Measurements from ENCODE around the gene DCUN1D4.
A peak's percentile ranks its signal among the peaks of the same experiment; 100 is the strongest.

DCUN1D4 gene

GRCh38 chr4:51862781-51863180 lies 19.8 kb downstream of the DCUN1D4 start:
- in situ Hi-C loops (cut with MboI; ENCODE audit: low sequenced_read_pairs): no loop called here
- DNase-seq (ENCODE audit: low spot score in 2 of 2): no peak
- Histone ChIP-seq H3K27me3 (ENCODE audit: low read depth) (no peaks in the 10 kb centered on the region), H3K36me3 (replicated peaks) (peaks cover 41% of the 10 kb centered on the region), H3K4me1 (peaks cover 8% of the 10 kb centered on the region; the same call in 1 of the 2 replicates), H3K9me3 (no peaks in the 10 kb centered on the region), H3K4me3 (no peak overlapping the region)

GRCh38 chr4:51865717-51866116 lies 22.8 kb downstream of the DCUN1D4 start:
- DNase-seq (ENCODE audit: low spot score in 2 of 2): no peak
- H3K4me1 ChIP-seq: peaks cover 2% of the 10 kb centered on the region; the same call in 1 of the 2 replicates
- H3K9me3 ChIP-seq: no peaks in the 10 kb centered on the region
- peaks cover 46% of the 10 kb centered on the region for H3K36me3 ChIP-seq (replicated peaks)
- in situ Hi-C loops (cut with MboI; ENCODE audit: low sequenced_read_pairs): no loop called here
- no peaks in the 10 kb centered on the region for H3K27me3 ChIP-seq (ENCODE audit: low read depth)
- H3K4me3 ChIP-seq: no peak overlapping the region

- H3K4me3 ChIP-seq: no peak overlapping the region
- peaks cover 46% of the 10 kb centered on the region for H3K36me3 ChIP-seq (replicated peaks)
- no peaks in the 10 kb centered on the region for H3K27me3 ChIP-seq (ENCODE audit: low read depth)
- in situ Hi-C loops (cut with MboI; ENCODE audit: low sequenced_read_pairs): no loop called here
- DNase-seq (ENCODE audit: low spot score in 2 of 2): no peak
- H3K4me1 ChIP-seq: peaks cover under 1% of the 10 kb centered on the region; the same call in 1 of the 2 replicates
- H3K9me3 ChIP-seq: no peaks in the 10 kb centered on the region
Observed at GRCh38 chr4:51866835-51867234, 23.9 kb downstream of the DCUN1D4 start.

- DNase-seq (ENCODE audit: low spot score in 2 of 2): no peak
- in situ Hi-C loops (cut with MboI; ENCODE audit: low sequenced_read_pairs): no loop called here
- Histone ChIP-seq H3K4me3 (no peak overlapping the region), H3K9me3 (no peaks in the 10 kb centered on the region), H3K36me3 (replicated peaks) (peaks cover 56% of the 10 kb centered on the region), H3K27me3 (ENCODE audit: low read depth) (no peaks in the 10 kb centered on the region), H3K4me1 (no peaks in the 10 kb centered on the region)
Observed at GRCh38 chr4:51867689-51868448, 24.9 kb downstream of the DCUN1D4 start.

GRCh38 chr4:51868449-51868847 lies 25.5 kb downstream of the DCUN1D4 start:
- Histone ChIP-seq H3K27me3 (ENCODE audit: low read depth) (no peaks in the 10 kb centered on the region), H3K4me1 (no peaks in the 10 kb centered on the region), H3K4me3 (no peak overlapping the region), H3K9me3 (no peaks in the 10 kb centered on the region), H3K36me3 (replicated peaks) (peaks cover 59% of the 10 kb centered on the region)
- no peak for DNase-seq (ENCODE audit: low spot score in 2 of 2)
- in situ Hi-C loops (cut with MboI; ENCODE audit: low sequenced_read_pairs): no loop called here

GRCh38 chr4:51870441-51871188 lies 27.7 kb downstream of the DCUN1D4 start:
- Histone ChIP-seq H3K36me3 (replicated peaks) (peaks cover 53% of the 10 kb centered on the region), H3K4me3 (no peak overlapping the region), H3K9me3 (no peaks in the 10 kb centered on the region), H3K4me1 (no peaks in the 10 kb centered on the region), H3K27me3 (ENCODE audit: low read depth) (no peaks in the 10 kb centered on the region)
- in situ Hi-C loops (cut with MboI; ENCODE audit: low sequenced_read_pairs): no loop called here
- no peak for DNase-seq (ENCODE audit: low spot score in 2 of 2)

GRCh38 chr4:51872283-51872997 lies 29.5 kb downstream of the DCUN1D4 start:
- no peak for DNase-seq (ENCODE audit: low spot score in 2 of 2)
- Histone ChIP-seq H3K4me1 (no peaks in the 10 kb centered on the region), H3K36me3 (replicated peaks) (peaks cover 47% of the 10 kb centered on the region), H3K9me3 (no peaks in the 10 kb centered on the region), H3K27me3 (ENCODE audit: low read depth) (no peaks in the 10 kb centered on the region), H3K4me3 (no peak overlapping the region)
- in situ Hi-C loops (cut with MboI; ENCODE audit: low sequenced_read_pairs): no loop called here

GRCh38 chr4:51874551-51874950 lies 31.6 kb downstream of the DCUN1D4 start:
- H3K4me3 ChIP-seq: no peak overlapping the region
- in situ Hi-C loops (cut with MboI; ENCODE audit: low sequenced_read_pairs): no loop called here
- H3K9me3 ChIP-seq: no peaks in the 10 kb centered on the region
- H3K36me3 ChIP-seq (replicated peaks): peaks cover 59% of the 10 kb centered on the region
- no peak for DNase-seq (ENCODE audit: low spot score in 2 of 2)
- no peaks in the 10 kb centered on the region for H3K4me1 ChIP-seq
- no peaks in the 10 kb centered on the region for H3K27me3 ChIP-seq (ENCODE audit: low read depth)

GRCh38 chr4:51878431-51878830 lies 35.5 kb downstream of the DCUN1D4 start:
- Histone ChIP-seq H3K4me3 (no peak overlapping the region), H3K9me3 (no peaks in the 10 kb centered on the region), H3K4me1 (no peaks in the 10 kb centered on the region), H3K27me3 (ENCODE audit: low read depth) (no peaks in the 10 kb centered on the region), H3K36me3 (replicated peaks) (peaks cover 62% of the 10 kb centered on the region)
- in situ Hi-C loops (cut with MboI; ENCODE audit: low sequenced_read_pairs): no loop called here
- no peak for DNase-seq (ENCODE audit: low spot score in 2 of 2)

GRCh38 chr4:51880016-51880915 lies 37.3 kb downstream of the DCUN1D4 start:
- peaks cover 50% of the 10 kb centered on the region for H3K36me3 ChIP-seq (replicated peaks)
- H3K4me1 ChIP-seq: no peaks in the 10 kb centered on the region
- no peaks in the 10 kb centered on the region for H3K27me3 ChIP-seq (ENCODE audit: low read depth)
- DNase-seq (ENCODE audit: low spot score in 2 of 2): no peak
- no peaks in the 10 kb centered on the region for H3K9me3 ChIP-seq
- in situ Hi-C loops (cut with MboI; ENCODE audit: low sequenced_read_pairs): no loop called here
- H3K4me3 ChIP-seq: no peak overlapping the region

GRCh38 chr4:51884055-51884454 lies 41.1 kb downstream of the DCUN1D4 start:
- Histone ChIP-seq H3K27me3 (ENCODE audit: low read depth) (no peaks in the 10 kb centered on the region), H3K4me3 (no peak overlapping the region), H3K4me1 (no peaks in the 10 kb centered on the region), H3K36me3 (replicated peaks) (peaks cover 43% of the 10 kb centered on the region), H3K9me3 (no peaks in the 10 kb centered on the region)
- in situ Hi-C loops (cut with MboI; ENCODE audit: low sequenced_read_pairs): no loop called here
- no peak for DNase-seq (ENCODE audit: low spot score in 2 of 2)

GRCh38 chr4:51884606-51885005 lies 41.7 kb downstream of the DCUN1D4 start:
- no peaks in the 10 kb centered on the region for H3K9me3 ChIP-seq
- in situ Hi-C loops (cut with MboI; ENCODE audit: low sequenced_read_pairs): no loop called here
- no peaks in the 10 kb centered on the region for H3K27me3 ChIP-seq (ENCODE audit: low read depth)
- H3K4me3 ChIP-seq: no peak overlapping the region
- DNase-seq (ENCODE audit: low spot score in 2 of 2): no peak
- H3K36me3 ChIP-seq (replicated peaks): peaks cover 40% of the 10 kb centered on the region
- no peaks in the 10 kb centered on the region for H3K4me1 ChIP-seq

- Histone ChIP-seq H3K4me3 (no peak overlapping the region), H3K9me3 (no peaks in the 10 kb centered on the region), H3K4me1 (no peaks in the 10 kb centered on the region), H3K27me3 (ENCODE audit: low read depth) (no peaks in the 10 kb centered on the region), H3K36me3 (replicated peaks) (peaks cover 34% of the 10 kb centered on the region)
- in situ Hi-C loops (cut with MboI; ENCODE audit: low sequenced_read_pairs): no loop called here
- peak; percentile 19 to 36 for DNase-seq (ENCODE audit: low spot score in 2 of 2)
Observed at GRCh38 chr4:51885363-51885762, 42.4 kb downstream of the DCUN1D4 start.

Data from HAP-1 (cell line).